ENCODE results near the gene COPE.

Gene COPE

DNA sequence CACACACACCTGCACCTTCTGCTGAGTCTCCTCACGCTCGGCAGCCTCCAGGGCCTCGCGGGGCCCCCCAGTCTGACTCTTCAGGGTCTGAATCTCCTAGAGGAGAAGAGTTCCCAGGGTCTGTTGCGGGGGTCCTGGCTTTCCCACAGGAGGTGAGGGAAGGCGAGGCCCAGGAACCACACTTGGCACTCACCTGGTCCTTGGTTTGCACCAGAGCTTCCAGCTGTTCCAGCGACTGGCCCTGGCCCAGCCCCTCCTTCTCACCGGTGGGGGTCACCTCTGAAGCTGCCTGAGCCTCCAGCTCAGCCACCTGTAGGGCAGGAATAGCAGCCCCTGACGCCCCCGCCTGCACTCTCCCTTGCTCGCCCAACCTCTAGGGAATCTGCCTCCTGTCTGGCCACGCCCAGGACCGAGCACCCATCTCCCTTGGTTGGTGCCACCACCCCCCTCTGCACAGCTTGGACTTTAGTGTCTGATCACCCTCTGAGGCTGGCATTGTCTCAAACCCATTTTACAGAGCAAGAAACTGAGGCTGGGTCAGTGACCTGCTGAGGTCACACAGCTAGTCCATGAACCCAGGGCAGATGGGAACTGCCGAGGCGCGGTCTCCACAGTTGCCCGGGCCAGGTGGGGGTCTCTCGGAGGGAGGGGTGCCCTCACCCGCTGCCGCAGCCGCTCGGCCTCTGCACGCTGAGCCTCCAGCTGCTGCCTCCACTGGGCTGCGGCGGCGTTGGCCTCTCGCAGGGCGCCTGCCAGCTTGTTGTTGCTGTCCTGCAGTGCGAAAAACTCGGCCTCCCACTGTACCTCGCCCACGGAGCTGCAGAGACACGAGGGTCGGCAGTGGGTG lies 12.4 kb upstream of the COPE start:
- TF ChIP-seq, protein P1, sequence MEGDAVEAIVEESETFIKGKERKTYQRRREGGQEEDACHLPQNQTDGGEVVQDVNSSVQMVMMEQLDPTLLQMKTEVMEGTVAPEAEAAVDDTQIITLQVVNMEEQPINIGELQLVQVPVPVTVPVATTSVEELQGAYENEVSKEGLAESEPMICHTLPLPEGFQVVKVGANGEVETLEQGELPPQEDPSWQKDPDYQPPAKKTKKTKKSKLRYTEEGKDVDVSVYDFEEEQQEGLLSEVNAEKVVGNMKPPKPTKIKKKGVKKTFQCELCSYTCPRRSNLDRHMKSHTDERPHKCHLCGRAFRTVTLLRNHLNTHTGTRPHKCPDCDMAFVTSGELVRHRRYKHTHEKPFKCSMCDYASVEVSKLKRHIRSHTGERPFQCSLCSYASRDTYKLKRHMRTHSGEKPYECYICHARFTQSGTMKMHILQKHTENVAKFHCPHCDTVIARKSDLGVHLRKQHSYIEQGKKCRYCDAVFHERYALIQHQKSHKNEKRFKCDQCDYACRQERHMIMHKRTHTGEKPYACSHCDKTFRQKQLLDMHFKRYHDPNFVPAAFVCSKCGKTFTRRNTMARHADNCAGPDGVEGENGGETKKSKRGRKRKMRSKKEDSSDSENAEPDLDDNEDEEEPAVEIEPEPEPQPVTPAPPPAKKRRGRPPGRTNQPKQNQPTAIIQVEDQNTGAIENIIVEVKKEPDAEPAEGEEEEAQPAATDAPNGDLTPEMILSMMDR (IDR thresholded peaks at IDR 0.05; ENCODE audit: control insufficient read depth, insufficient read depth, low read depth, low read length, missing control alignments): no peak
- H3K4me3 ChIP-seq (ENCODE audit: control insufficient read depth, low read depth, low read length): no peak overlapping the region
- DNase-seq (ENCODE audit: low read depth): no peak

DNA sequence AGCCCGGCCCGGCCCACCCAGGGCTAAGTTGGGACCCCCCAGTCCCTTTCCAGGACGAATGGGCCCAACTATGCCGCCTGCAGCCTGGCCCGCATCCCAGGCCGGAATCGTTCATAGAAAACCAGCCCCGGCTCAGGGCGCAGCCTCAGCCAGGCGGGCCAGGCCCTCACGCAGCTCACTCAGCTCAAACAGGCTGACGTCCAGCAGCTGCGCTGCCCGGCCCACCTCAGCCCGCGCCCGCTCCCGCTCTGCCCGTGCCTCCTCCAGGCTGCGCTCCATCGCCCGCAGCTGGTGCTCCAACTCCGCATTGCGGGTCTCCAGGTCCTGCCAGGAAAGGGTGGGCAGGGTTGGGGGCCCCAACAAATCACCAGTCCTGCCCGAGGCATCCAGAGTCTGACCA lies 10.1 kb upstream of the COPE start:
- no peak overlapping the region for H3K4me3 ChIP-seq (ENCODE audit: control insufficient read depth, low read depth, low read length)
- DNase-seq (ENCODE audit: low read depth): no peak
- TF ChIP-seq, protein P1 (IDR thresholded peaks at IDR 0.05; ENCODE audit: control insufficient read depth, insufficient read depth, low read depth, low read length, missing control alignments): no peak

DNA sequence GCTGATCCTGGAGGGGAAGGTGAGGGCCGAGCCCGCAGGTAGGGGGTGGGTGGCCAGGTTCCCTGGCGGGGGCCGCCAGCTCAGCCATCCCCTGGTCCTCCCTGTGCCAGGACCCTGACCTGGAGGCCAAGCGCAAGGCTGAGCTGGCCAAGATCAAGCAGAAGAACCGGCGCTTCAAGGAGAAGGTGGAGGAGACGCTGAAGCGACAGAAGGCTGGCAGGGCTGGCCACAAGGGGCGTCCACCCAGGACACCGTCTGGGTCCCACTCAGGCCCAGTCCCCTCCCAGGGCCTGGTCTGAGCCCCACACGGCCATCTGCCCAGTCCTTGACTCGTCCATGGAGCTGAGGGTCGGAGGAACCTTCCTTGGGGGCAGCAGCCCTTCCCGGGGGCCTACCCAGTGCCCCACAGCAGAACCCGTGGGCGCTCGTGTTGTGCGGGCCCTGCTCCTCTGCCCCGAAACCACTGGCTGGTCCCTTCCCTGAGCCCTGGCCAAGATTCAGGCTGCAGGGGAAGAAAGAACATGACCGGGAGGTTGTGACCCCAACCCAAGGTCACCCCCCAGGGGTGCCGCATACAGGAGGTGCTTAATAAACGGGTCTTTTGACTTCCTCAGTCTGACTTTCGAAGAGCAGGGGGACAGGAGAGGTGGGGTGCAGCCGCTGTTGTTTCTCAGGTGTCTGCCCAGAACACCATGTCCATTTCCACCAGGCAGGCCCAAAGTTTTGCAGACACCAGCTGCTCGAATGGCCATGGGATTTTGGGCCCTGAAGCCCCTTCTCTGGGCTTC lies 9.0 kb upstream of the COPE start:
- H3K4me3 ChIP-seq (ENCODE audit: control insufficient read depth, low read depth, low read length): no peak overlapping the region
- no peak for DNase-seq (ENCODE audit: low read depth)
- TF ChIP-seq, protein P1 (IDR thresholded peaks at IDR 0.05; ENCODE audit: control insufficient read depth, insufficient read depth, low read depth, low read length, missing control alignments): no peak

DNA sequence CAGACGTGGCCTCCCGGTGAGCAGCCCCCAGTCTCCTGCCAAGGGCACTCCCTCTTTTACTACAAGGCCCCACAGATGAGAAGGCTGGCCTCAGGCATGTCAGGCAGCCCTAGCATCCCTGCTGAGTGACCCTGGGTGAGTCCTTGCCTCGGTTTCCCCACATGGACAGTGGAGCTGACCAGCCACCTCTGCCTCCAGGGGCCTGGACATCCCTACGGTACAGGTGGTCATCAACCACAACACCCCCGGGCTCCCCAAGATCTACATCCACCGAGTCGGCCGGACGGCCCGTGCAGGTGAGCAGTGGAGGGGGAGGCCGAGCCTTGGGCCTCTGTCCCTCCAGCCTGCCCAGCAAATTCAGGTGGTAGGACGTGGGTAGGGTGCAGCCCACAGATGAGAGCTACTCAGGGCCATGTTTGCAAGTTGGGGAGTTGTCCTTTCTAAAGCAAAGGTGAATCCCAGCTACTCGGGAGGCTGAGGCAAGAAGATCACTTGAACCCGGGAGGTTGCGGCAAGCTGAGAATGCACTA lies 5.6 kb upstream of the COPE start:
- DNase-seq (ENCODE audit: low read depth): no peak
- TF ChIP-seq, protein P1 (IDR thresholded peaks at IDR 0.05; ENCODE audit: control insufficient read depth, insufficient read depth, low read depth, low read length, missing control alignments): no peak
- no peak overlapping the region for H3K4me3 ChIP-seq (ENCODE audit: control insufficient read depth, low read depth, low read length)

DNA sequence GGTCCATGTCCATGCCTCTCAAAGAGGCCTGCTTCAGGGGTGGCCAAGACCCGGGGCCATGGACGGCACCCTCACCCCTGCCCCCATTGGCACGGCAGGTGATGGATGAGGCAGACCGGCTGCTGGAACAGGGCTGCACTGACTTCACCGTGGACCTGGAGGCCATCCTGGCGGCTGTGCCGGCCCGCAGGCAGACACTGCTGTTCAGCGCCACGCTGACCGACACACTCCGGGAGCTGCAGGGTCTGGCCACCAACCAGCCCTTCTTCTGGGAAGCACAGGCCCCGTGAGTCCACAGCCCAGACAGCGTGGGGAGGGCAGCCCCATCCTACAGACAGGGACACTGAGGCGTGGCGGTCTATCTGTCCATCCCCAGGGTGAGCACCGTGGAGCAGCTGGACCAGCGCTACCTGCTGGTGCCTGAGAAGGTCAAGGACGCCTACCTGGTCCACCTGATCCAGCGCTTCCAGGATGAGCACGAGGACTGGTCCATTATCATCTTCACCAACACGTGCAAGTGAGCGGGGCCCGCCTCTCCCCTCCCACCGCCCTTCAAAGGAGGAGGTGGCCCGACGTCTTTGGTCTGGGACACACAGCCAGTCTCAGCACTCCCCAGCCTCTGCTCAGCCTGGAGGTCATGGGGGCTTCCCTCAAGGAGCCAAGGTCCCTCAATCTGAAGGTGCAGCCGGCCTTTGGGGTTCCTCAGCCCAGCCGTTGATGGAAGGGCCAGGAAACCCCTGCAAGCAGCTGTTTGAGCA lies 3.2 kb upstream of the COPE start:
- H3K4me3 ChIP-seq (ENCODE audit: control insufficient read depth, low read depth, low read length): no peak overlapping the region
- TF ChIP-seq, protein P1 (IDR thresholded peaks at IDR 0.05; ENCODE audit: control insufficient read depth, insufficient read depth, low read depth, low read length, missing control alignments): no peak
- DNase-seq (ENCODE audit: low read depth): no peak

DNA sequence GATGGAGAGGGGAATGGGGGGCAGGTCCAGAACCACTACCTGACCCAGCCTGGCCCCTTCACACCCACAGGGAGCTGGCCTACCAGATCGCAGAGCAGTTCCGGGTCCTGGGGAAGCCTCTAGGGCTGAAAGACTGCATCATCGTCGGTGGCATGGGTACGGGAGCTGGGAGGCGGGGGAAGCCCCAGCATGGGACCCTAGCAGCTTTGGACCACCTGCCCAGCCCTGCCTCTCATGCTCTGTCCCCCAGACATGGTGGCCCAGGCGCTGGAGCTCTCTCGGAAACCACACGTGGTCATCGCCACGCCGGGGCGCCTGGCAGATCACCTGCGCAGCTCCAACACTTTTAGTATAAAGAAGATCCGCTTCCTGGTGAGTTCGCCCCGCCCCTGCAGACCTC lies 2.4 kb upstream of the COPE start:
- no peak for DNase-seq (ENCODE audit: low read depth)
- TF ChIP-seq, protein P1 (IDR thresholded peaks at IDR 0.05; ENCODE audit: control insufficient read depth, insufficient read depth, low read depth, low read length, missing control alignments): no peak
- H3K4me3 ChIP-seq (ENCODE audit: control insufficient read depth, low read depth, low read length): no peak overlapping the region
